GM12878 (cell line): ENCODE data around the gene CADM2. TPM values are rescaled to one million over a fixed set of nuclear protein-coding genes. Genes with fewer than 3 reads are reported as not detected.

Experiments
- ATAC-seq: fragments of 200-7000 bp; cut with Tn5 transposase; 3 replicates; pipeline ENCODE4 v1.9.1; 2020; ENCODE audit warnings: mild to moderate bottlenecking, moderate library complexity
- BruUV-seq: library from RNA; stranded (reverse); fragments of 400-500 nt; replicated peaks from 2 replicates; lab custom pipeline; 2021; lab: Mats Ljungman, UMichigan
- CTCF ChIA-PET: fragments of 300-600 bp; sonication (Branson Sonifier 250); formaldehyde crosslinking; extraction: SDS; loops from one replicate; lab custom pipeline; 2021; ENCODE audit warnings: inconsistent platforms; lab: Yijun Ruan, JAX
- POLR2A ChIA-PET: fragments of 350-600 bp; formaldehyde crosslinking; extraction: SDS; loops from one replicate; lab custom pipeline; 2021; ENCODE audit warnings: inconsistent platforms; lab: Charles Lee
- RAD21 ChIA-PET: fragments of 300-600 bp; sonication (Branson Sonifier 250); formaldehyde crosslinking; loops from one replicate; lab custom pipeline; 2023; ENCODE audit warnings: antibody characterized with exemption; ENCODE audit not compliant: unreplicated experiment; lab: Charles Lee
- SMC1A ChIA-PET: fragments of 300-600 bp; sonication (Branson Sonifier 250); formaldehyde crosslinking; loops from one replicate; lab custom pipeline; 2023; ENCODE audit not compliant: unreplicated experiment, uncharacterized antibody; lab: Charles Lee
- DNase-seq: peaks from one replicate; pipeline ENCODE4 v3.0.0-alpha.2; 2011; ENCODE audit warnings: low read depth, low spot score
- FAIRE-seq: peaks from 3 replicates; lab custom pipeline; 2011; peaks lifted over from hg19 to GRCh38; lab: Jason Lieb, UNC
- H2AFZ ChIP-seq: 2 replicates; pipeline ENCODE4 v1.6.0; 2011; ENCODE audit warnings: low read depth, low read length, control low read depth; ENCODE audit not compliant: control insufficient read depth
- H3K27ac ChIP-seq: 2 replicates; pipeline ENCODE4 v1.5.1; 2011; ENCODE audit warnings: control low read depth; ENCODE audit not compliant: control insufficient read depth, insufficient read depth
- H3K27me3 ChIP-seq, 2 experiments: replicated peaks in 1 of 2; 2 replicates each; pipeline versions ENCODE4 v1.6.0 to v1.6.1; 2011; ENCODE audit warnings: low read length in 1 of 2; ENCODE audit not compliant: control insufficient read depth in 2 of 2, insufficient read depth in 2 of 2
- H3K36me3 ChIP-seq, 2 experiments: 2 replicates each; pipeline ENCODE4 v1.5.1; 2011; ENCODE audit warnings: low read length in 1 of 2; ENCODE audit not compliant: control insufficient read depth in 2 of 2, insufficient read depth in 2 of 2
- H3K4me1 ChIP-seq: 2 replicates; pipeline ENCODE4 v1.6.1; 2011; ENCODE audit warnings: mild to moderate bottlenecking, low read length, moderate library complexity, mixed read lengths; ENCODE audit not compliant: control insufficient read depth, insufficient read depth
- H3K4me2 ChIP-seq: 2 replicates; pipeline ENCODE4 v1.6.0; 2011; ENCODE audit warnings: control low read depth; ENCODE audit not compliant: control insufficient read depth, insufficient read depth
- H3K4me3 ChIP-seq: fragments of 200-600 bp; sonication (generic); 2 replicates; pipeline ENCODE4 v1.5.1; 2016
- H3K79me2 ChIP-seq: 2 replicates; pipeline ENCODE4 v1.6.0; 2011; ENCODE audit warnings: low read length; ENCODE audit not compliant: control insufficient read depth, insufficient read depth
- H3K9ac ChIP-seq: 2 replicates; pipeline ENCODE4 v1.8.0; 2011; ENCODE audit warnings: low read length, control low read depth, mixed read lengths; ENCODE audit not compliant: control insufficient read depth, insufficient read depth
- H3K9me3 ChIP-seq: replicated peaks from 3 replicates; pipeline ENCODE4 v1.5.1; 2011; ENCODE audit warnings: mild to moderate bottlenecking, low read length; ENCODE audit not compliant: control insufficient read depth, insufficient read depth
- H4K20me1 ChIP-seq: 2 replicates; pipeline ENCODE4 v1.6.0; 2011; ENCODE audit not compliant: control insufficient read depth, insufficient read depth
- ATF2 ChIP-seq: IDR thresholded peaks from 2 replicates; pipeline ENCODE4 v1.6.1; 2012; ENCODE audit warnings: low read length, inconsistent platforms
- MYC ChIP-seq: IDR thresholded peaks from 2 replicates; pipeline ENCODE4 v1.6.1; 2011; ENCODE audit warnings: mild to moderate bottlenecking, low read length, moderate library complexity, inconsistent platforms; ENCODE audit not compliant: insufficient read depth, insufficient replicate concordance, insufficient read length, severe bottlenecking
- NFYB ChIP-seq: IDR thresholded peaks from 2 replicates; pipeline ENCODE4 v1.6.1; 2011; ENCODE audit warnings: low read depth, mild to moderate bottlenecking, low read length, improper control_type of control experiment, moderate library complexity; ENCODE audit not compliant: insufficient read depth
- POLR2AphosphoS2 ChIP-seq: IDR thresholded peaks from 2 replicates; pipeline ENCODE4 v1.6.1; 2011; ENCODE audit warnings: low read depth, mild to moderate bottlenecking, low read length, improper control_type of control experiment, moderate library complexity
- PRDM15 ChIP-seq: fragments of 450-650 bp; formaldehyde crosslinking; IDR thresholded peaks from 2 replicates; pipeline ENCODE4 v1.4.0; 2020; ENCODE audit warnings: mild to moderate bottlenecking, moderate library complexity
- REST ChIP-seq: IDR thresholded peaks from 2 replicates; pipeline ENCODE4 v1.6.1; 2012; ENCODE audit warnings: mild to moderate bottlenecking, low read depth, low read length
- SMAD5 ChIP-seq: IDR thresholded peaks from 2 replicates; pipeline ENCODE4 v1.6.1; 2016; ENCODE audit warnings: antibody characterized with exemption, low read depth
- STAT3 ChIP-seq: IDR thresholded peaks from 2 replicates; pipeline ENCODE4 v1.6.1; 2011; ENCODE audit warnings: low read depth, low read length, improper control_type of control experiment
- ZNF687 ChIP-seq: fragments of 450-650 bp; IDR thresholded peaks from 2 replicates; pipeline ENCODE4 v1.6.1; 2017; ENCODE audit warnings: mild to moderate bottlenecking, moderate library complexity
- WGBS: methylation state at CpG from one replicate; pipeline ENCODE4 v1.1.6; 2016; ENCODE audit warnings: low lambda C conversion rate; ENCODE audit not compliant: insufficient replicate concordance, insufficient coverage; ENCODE audit errors: missing lambda C conversion rate; 5-methylcytosine and 5-hydroxymethylcytosine counted together
- in situ Hi-C: fragments of 300-500 bp; cut with MboI; formaldehyde crosslinking; loops from 9 replicates; pipeline ENCODE4 v1.14.3; 2018; ENCODE audit warnings: mixed read lengths
- intact Hi-C: fragments of 100-400 bp; cut with micrococcal nuclease; formaldehyde crosslinking; loops from one replicate; pipeline ENCODE4 v1.14.2; 2022; ENCODE audit not compliant: unreplicated experiment
- polyA plus RNA-seq, 11 experiments: library from polyadenylated mRNA; depleted of rRNA in 4 of 11; unstranded in 6 of 11; stranded (reverse) in 5 of 11; fragments of >200 nt; fragmentation: Nextera tagmentation in 4 of 11; fragmentation: Illumina TruSeq in 1 of 11; extraction: Ambion mirVana in 4 of 11; extraction: Trizol in 1 of 11; gene quantifications; 1 replicate in 1 of 11; 2 replicates in 10 of 11; pipeline versions ENCODE4 v1.2.1 to v1.2.3, GENCODE V29; 2011 to 2016; ENCODE audit warnings: inconsistent platforms in 2 of 11, missing spikeins in 2 of 11, low read depth in 1 of 11
- total RNA-seq, 4 experiments: library from RNA; depleted of rRNA in 3 of 4; stranded (reverse); fragments of >200 nt in 3 of 4; fragmentation: Illumina TruSeq in 1 of 4; extraction: Trizol in 1 of 4; gene quantifications; 2 replicates each; pipeline versions ENCODE4 v1.2.1 to v1.2.3, GENCODE V29; 2013 to 2021

Gene CADM2
- total and polyA plus RNA-seq, 10 of the 15 experiments (the other 5 are each of a cell fraction or from before 2014, with no cell fraction given) = 0.13 TPM; not detected in 9

- TF ChIP-seq REST (no peak), STAT3 (no peak), ZNF687 (no peak), POLR2AphosphoS2 (no peak)
- TF ChIP-seq, all 136 proteins: peak for 0
These were observed 115.2 kb downstream of the CADM2 start (continued) for GRCh38 chr3:85074003-85074402.

GRCh38 chr3:85075663-85076062, 116.9 kb downstream of the CADM2 start:
- no peak overlapping the region for H3K4me2 ChIP-seq
- SMC1A ChIA-PET = no interaction called here
- WGBS = 0% methylated on average over 2 of the region's 2 CpGs
- no peak overlapping the region for H3K9ac ChIP-seq
- FAIRE-seq = no peak
- CTCF ChIA-PET = no interaction called here
- DNase-seq = no peak
- no peak overlapping the region for H3K4me3 ChIP-seq
- intact Hi-C loops (no loop called here), in situ Hi-C loops (no loop called here)
- POLR2A ChIA-PET = no interaction called here
- H3K4me1 ChIP-seq = no peaks in the 10 kb centered on the region
- ATAC-seq = no peak
- no peak overlapping the region for H2AFZ ChIP-seq
- no peaks in the 10 kb centered on the region for H4K20me1 ChIP-seq
- RAD21 ChIA-PET = no interaction called here
- H3K27ac ChIP-seq = no peak overlapping the region
- H3K79me2 ChIP-seq = no peaks in the 10 kb centered on the region
- no peaks in the 10 kb centered on the region for H3K27me3 ChIP-seq
- no TSS peak for BruUV-seq
- no peaks in the 10 kb centered on the region for H3K9me3 ChIP-seq
- H3K36me3 ChIP-seq = no peaks in the 10 kb centered on the region
- TF ChIP-seq ATF2 (no peak), MYC (no peak), SMAD5 (no peak), PRDM15 (no peak), NFYB (no peak)
